CD14-positive monocyte (primary cell): ENCODE measurements around the gene FAAP20. TPM values are rescaled to one million over a fixed set of nuclear protein-coding genes. Genes with fewer than 3 reads are reported as not detected.

Experiments used
- DNase-seq, 3 donors: peaks; one replicate each; pipeline ENCODE4 v3.0.0-alpha.2; 2011 to 2022
- H2AFZ ChIP-seq: 2 replicates; pipeline ENCODE4 v1.6.0; 2012; ENCODE audit warnings: mild to moderate bottlenecking, low read depth, low read length, inconsistent platforms; ENCODE audit not compliant: insufficient read depth, poor library complexity, severe bottlenecking
- H3K27ac ChIP-seq, 2 donors: 1 replicate in 1 of 2; 2 replicates in 1 of 2; pipeline ENCODE4 v1.5.1; 2012 to 2013; ENCODE audit warnings: low read length in 2 of 2, control low read depth in 1 of 2, inconsistent platforms in 1 of 2, low read depth in 1 of 2, mild to moderate bottlenecking in 1 of 2
- H3K27me3 ChIP-seq, 2 donors: one replicate each; pipeline versions ENCODE4 v1.6.0 to v1.6.1; 2011 to 2013; ENCODE audit warnings: low read length in 2 of 2; ENCODE audit not compliant: control insufficient read depth in 2 of 2, insufficient read depth in 2 of 2
- H3K36me3 ChIP-seq, 2 donors: replicated peaks in 1 of 2; 1 replicate in 1 of 2; 2 replicates in 1 of 2; pipeline versions ENCODE4 v1.5.1 to v1.6.1; 2012 to 2013; ENCODE audit warnings: low read length in 2 of 2, control low read depth in 1 of 2, inconsistent platforms in 1 of 2, mild to moderate bottlenecking in 1 of 2; ENCODE audit not compliant: insufficient read depth in 2 of 2, control insufficient read depth in 1 of 2
- H3K4me1 ChIP-seq, 2 donors: 1 replicate in 1 of 2; 2 replicates in 1 of 2; pipeline versions ENCODE4 v1.5.1 to v1.6.1; 2012 to 2013; ENCODE audit warnings: low read length in 2 of 2, control low read depth in 1 of 2, inconsistent platforms in 1 of 2, mild to moderate bottlenecking in 1 of 2, moderate library complexity in 1 of 2; ENCODE audit not compliant: insufficient read depth in 2 of 2, control insufficient read depth in 1 of 2
- H3K4me2 ChIP-seq: replicated peaks from 2 replicates; pipeline ENCODE3; 2012; ENCODE audit warnings: low read length, moderate library complexity, mild to moderate bottlenecking; ENCODE audit not compliant: poor library complexity, severe bottlenecking; ENCODE audit errors: extremely low read depth
- H3K4me3 ChIP-seq, 3 experiments: fragments of 200-600 bp in 1 of 3; sonication (generic) in 1 of 3; replicated peaks in 1 of 3; 1 replicate in 2 of 3; 2 replicates in 1 of 3; pipeline ENCODE4 v1.5.1; 2011 to 2013; ENCODE audit warnings: low read length in 3 of 3, mild to moderate bottlenecking in 3 of 3, control low read depth in 2 of 3, low read depth in 2 of 3, inconsistent platforms in 1 of 3, moderate library complexity in 1 of 3
- H3K79me2 ChIP-seq: 2 replicates; pipeline ENCODE4 v1.6.0; 2012; ENCODE audit warnings: mild to moderate bottlenecking, control low read depth, inconsistent platforms, low read length, moderate library complexity; ENCODE audit not compliant: insufficient read depth
- H3K9ac ChIP-seq: 2 replicates; pipeline ENCODE4 v1.6.0; 2017; ENCODE audit warnings: low read length, mild to moderate bottlenecking; ENCODE audit not compliant: insufficient read depth, poor library complexity, severe bottlenecking
- H3K9me3 ChIP-seq, 2 donors: replicated peaks in 1 of 2; 1 replicate in 1 of 2; 2 replicates in 1 of 2; pipeline versions ENCODE4 v1.5.1 to v1.6.1; 2012 to 2013; ENCODE audit warnings: low read length in 2 of 2, control low read depth in 1 of 2; ENCODE audit not compliant: control insufficient read depth in 1 of 2, insufficient read depth in 1 of 2
- H4K20me1 ChIP-seq: 2 replicates; pipeline ENCODE4 v1.6.0; 2012; ENCODE audit warnings: mild to moderate bottlenecking, low read length, control low read depth, moderate library complexity; ENCODE audit not compliant: insufficient read depth
- H3K27ac Mint-ChIP-seq, 7 donors: one replicate each; pipeline ENCODE4 v1.8.0; 2020; ENCODE audit warnings: mild to moderate bottlenecking in 7 of 7, mixed read lengths in 7 of 7, moderate library complexity in 6 of 7, inconsistent platforms in 2 of 7
- H3K27me3 Mint-ChIP-seq, 3 donors: one replicate each; pipeline ENCODE4 v1.8.0; 2021 to 2022; ENCODE audit warnings: low read depth in 3 of 3, mild to moderate bottlenecking in 3 of 3, mixed read lengths in 3 of 3, moderate library complexity in 3 of 3, inconsistent platforms in 1 of 3
- H3K36me3 Mint-ChIP-seq, 2 donors: one replicate each; pipeline ENCODE4 v1.8.0; 2020; ENCODE audit warnings: mixed read lengths in 2 of 2, inconsistent platforms in 1 of 2, mild to moderate bottlenecking in 1 of 2
- H3K4me1 Mint-ChIP-seq: one replicate; pipeline ENCODE4 v1.8.0; 2020; ENCODE audit warnings: mild to moderate bottlenecking, mixed read lengths
- H3K4me3 Mint-ChIP-seq, 2 donors: one replicate each; pipeline ENCODE4 v1.8.0; 2020; ENCODE audit warnings: mild to moderate bottlenecking in 2 of 2, mixed read lengths in 2 of 2, moderate library complexity in 1 of 2
- H3K9me3 Mint-ChIP-seq, 7 donors: one replicate each; pipeline ENCODE4 v1.8.0; 2020 to 2022; ENCODE audit warnings: mixed read lengths in 7 of 7, mild to moderate bottlenecking in 6 of 7, moderate library complexity in 6 of 7, inconsistent platforms in 2 of 7
- WGBS: methylation state at CpG from one replicate; pipeline ENCODE4 v1.1.5; 2013; ENCODE audit warnings: missing lambda C conversion rate; ENCODE audit not compliant: insufficient coverage; 5-methylcytosine and 5-hydroxymethylcytosine counted together
- intact Hi-C, 2 donors: fragments of 100-400 bp; cut with micrococcal nuclease; formaldehyde crosslinking; loops; one replicate each; pipeline versions ENCODE4 v1.15.0 to v1.15.1; 2023
- polyA plus RNA-seq, 3 donors: library from polyadenylated mRNA; depleted of rRNA in 1 of 3; unstranded in 2 of 3; stranded (reverse) in 1 of 3; fragments of 300-500 nt in 2 of 3; fragments of >200 nt in 1 of 3; fragmentation: Illumina TruSeq in 2 of 3; gene quantifications; 1 replicate in 2 of 3; 2 replicates in 1 of 3; pipeline ENCODE4 v1.2.3, GENCODE V29; 2012 to 2021
- TF ChIP-seq, protein P1 (sequence below): fragments of 200-600 bp; IDR thresholded peaks from one replicate; pipeline ENCODE4 v1.8.0; 2022; ENCODE audit warnings: antibody characterized with exemption, mild to moderate bottlenecking

The FAAP20 gene
- polyA plus RNA-seq, 3 donors = 11.8 to 49.3 (median 35.1) TPM

DNA sequence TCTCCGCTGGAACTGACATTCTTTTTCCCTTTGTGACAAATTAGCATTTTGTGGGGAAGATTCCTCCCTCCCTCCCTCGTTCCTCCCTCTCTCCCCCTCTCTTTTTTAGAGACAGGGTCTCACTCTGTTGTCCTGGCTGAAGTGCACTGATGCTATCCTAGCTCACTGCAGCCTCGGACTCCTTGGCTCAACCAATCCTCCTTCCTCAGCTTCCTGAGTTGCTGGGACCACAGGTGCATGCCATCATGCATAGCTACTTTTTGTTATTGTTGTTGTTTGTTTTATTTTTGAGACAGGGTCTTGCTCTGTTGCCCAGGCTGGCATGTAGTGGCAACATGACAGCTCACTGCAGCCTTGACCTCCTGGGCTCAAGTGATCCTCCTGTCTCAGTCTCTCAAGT, 26.7 kb upstream of the FAAP20 start:
- H3K9ac ChIP-seq = no peak overlapping the region
- no peak overlapping the region for H2AFZ ChIP-seq
- H3K27me3 ChIP-seq = peaks cover 0 to 4% of the 10 kb centered on the region in 2 donors
- TF ChIP-seq, protein P1, sequence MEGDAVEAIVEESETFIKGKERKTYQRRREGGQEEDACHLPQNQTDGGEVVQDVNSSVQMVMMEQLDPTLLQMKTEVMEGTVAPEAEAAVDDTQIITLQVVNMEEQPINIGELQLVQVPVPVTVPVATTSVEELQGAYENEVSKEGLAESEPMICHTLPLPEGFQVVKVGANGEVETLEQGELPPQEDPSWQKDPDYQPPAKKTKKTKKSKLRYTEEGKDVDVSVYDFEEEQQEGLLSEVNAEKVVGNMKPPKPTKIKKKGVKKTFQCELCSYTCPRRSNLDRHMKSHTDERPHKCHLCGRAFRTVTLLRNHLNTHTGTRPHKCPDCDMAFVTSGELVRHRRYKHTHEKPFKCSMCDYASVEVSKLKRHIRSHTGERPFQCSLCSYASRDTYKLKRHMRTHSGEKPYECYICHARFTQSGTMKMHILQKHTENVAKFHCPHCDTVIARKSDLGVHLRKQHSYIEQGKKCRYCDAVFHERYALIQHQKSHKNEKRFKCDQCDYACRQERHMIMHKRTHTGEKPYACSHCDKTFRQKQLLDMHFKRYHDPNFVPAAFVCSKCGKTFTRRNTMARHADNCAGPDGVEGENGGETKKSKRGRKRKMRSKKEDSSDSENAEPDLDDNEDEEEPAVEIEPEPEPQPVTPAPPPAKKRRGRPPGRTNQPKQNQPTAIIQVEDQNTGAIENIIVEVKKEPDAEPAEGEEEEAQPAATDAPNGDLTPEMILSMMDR = no peak
- H3K27me3 Mint-ChIP-seq = peaks cover 11 to 24% (median 15%) of the 10 kb centered on the region in 3 donors
- 83% methylated on average over 1 of the region's 3 CpGs for WGBS
- H3K4me3 Mint-ChIP-seq = no peak overlapping the region
- peaks cover 0 to 7% (median 2%) of the 10 kb centered on the region in 7 donors for H3K9me3 Mint-ChIP-seq
- H3K4me1 Mint-ChIP-seq = peaks cover 16% of the 10 kb centered on the region
- H3K36me3 Mint-ChIP-seq = peaks cover 0 to 2% of the 10 kb centered on the region in 2 donors
- no peaks in the 10 kb centered on the region for H3K9me3 ChIP-seq
- intact Hi-C loops = no loop called here
- H3K27ac ChIP-seq = no peak overlapping the region
- H3K4me2 ChIP-seq = no peak overlapping the region
- no peaks in the 10 kb centered on the region for H4K20me1 ChIP-seq
- no peak for DNase-seq
- no peak overlapping the region for H3K4me3 ChIP-seq
- peaks cover 15 to 16% of the 10 kb centered on the region in 2 donors for H3K4me1 ChIP-seq
- H3K27ac Mint-ChIP-seq = no peak overlapping the region
- no peaks in the 10 kb centered on the region for H3K79me2 ChIP-seq
- no peaks in the 10 kb centered on the region for H3K36me3 ChIP-seq

DNA sequence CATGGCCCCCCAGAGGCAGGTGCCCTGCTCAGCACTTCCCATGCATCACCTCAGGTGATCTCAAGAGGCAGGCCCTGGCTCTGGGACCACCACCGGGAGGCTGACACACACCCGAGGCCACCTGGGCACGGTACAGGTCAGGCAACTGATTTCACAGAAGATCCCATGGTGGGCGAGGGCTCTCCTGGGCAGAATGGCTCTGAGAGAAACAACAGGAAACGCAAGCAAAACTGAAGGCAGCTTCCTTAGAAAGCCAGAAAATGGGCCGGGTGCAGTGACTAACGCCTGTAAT, 22.1 kb upstream of the FAAP20 start:
- H2AFZ ChIP-seq = no peak overlapping the region
- Mint-ChIP-seq H3K4me1 (peaks cover 16% of the 10 kb centered on the region), H3K27ac (peak overlapping the region in 1 of 7 donors; percentile 68), H3K9me3 (peaks cover 0 to 4% (median 2%) of the 10 kb centered on the region in 7 donors), H3K36me3 (no peaks in the 10 kb centered on the region), H3K27me3 (peaks cover 4 to 20% (median 11%) of the 10 kb centered on the region in 3 donors), H3K4me3 (no peak overlapping the region)
- H3K4me3 ChIP-seq = no peak overlapping the region
- intact Hi-C loops = no loop called here
- H3K4me2 ChIP-seq = no peak overlapping the region
- no peaks in the 10 kb centered on the region for H3K79me2 ChIP-seq
- H3K9ac ChIP-seq = no peak overlapping the region
- H3K27me3 ChIP-seq = peaks cover 0 to 7% of the 10 kb centered on the region in 2 donors
- H3K4me1 ChIP-seq = peaks cover 17 to 22% of the 10 kb centered on the region in 2 donors
- H3K9me3 ChIP-seq = no peaks in the 10 kb centered on the region
- DNase-seq = no peak
- no peaks in the 10 kb centered on the region for H3K36me3 ChIP-seq
- no peaks in the 10 kb centered on the region for H4K20me1 ChIP-seq
- 87% methylated on average over 7 of the region's 7 CpGs for WGBS
- no peak overlapping the region for H3K27ac ChIP-seq
- TF ChIP-seq, protein P1 = no peak
